SK-N-SH (cell line): Measurements from ENCODE around the gene SLC8A1. TPM values are rescaled to one million over a fixed set of nuclear protein-coding genes. Genes with fewer than 3 reads are reported as not detected.

Source experiments
- CTCF ChIA-PET: fragments of 300-600, 350-600 bp; formaldehyde crosslinking; extraction: SDS; loops from one replicate; lab custom pipeline; 2021; lab: Yijun Ruan, JAX
- POLR2A ChIA-PET: fragments of 350-600 bp; sonication (Branson Sonifier 250); formaldehyde crosslinking; extraction: SDS; loops from one replicate; lab custom pipeline; 2020; ENCODE audit warnings: antibody characterized with exemption, inconsistent platforms; lab: Yijun Ruan, JAX
- DNase-seq: peaks from one replicate; pipeline ENCODE4 v3.0.0; 2012
- H2AFZ ChIP-seq: fragments of 200-600 bp; sonication (generic); 2 replicates; pipeline ENCODE4 v1.8.1; 2016; ENCODE audit warnings: antibody characterized with exemption, mild to moderate bottlenecking, low read depth
- H3F3A ChIP-seq: fragments of 200-600 bp; sonication (generic); replicated peaks from 2 replicates; pipeline ENCODE3; 2016; ENCODE audit warnings: antibody characterized with exemption, mild to moderate bottlenecking; ENCODE audit not compliant: insufficient read depth
- H3K27ac ChIP-seq, 2 experiments: fragments of 200-500 bp in 1 of 2; fragments of 200-600 bp in 1 of 2; sonication (Bioruptor generic) in 1 of 2; sonication (generic), shearing (Covaris generic) in 1 of 2; 2 replicates each; pipeline versions ENCODE4 v1.5.1 to v1.6.1; 2014 to 2016; ENCODE audit warnings: low read depth in 2 of 2, inconsistent platforms in 1 of 2, low read length in 1 of 2, mild to moderate bottlenecking in 1 of 2, mixed read lengths in 1 of 2
- H3K27me3 ChIP-seq: fragments of 200-600 bp; sonication (generic), shearing (Covaris generic); 2 replicates; pipeline ENCODE4 v1.6.1; 2016; ENCODE audit warnings: mixed run types; ENCODE audit not compliant: insufficient read depth
- H3K36me3 ChIP-seq, 2 experiments: fragments of 200-500 bp in 1 of 2; fragments of 200-600 bp in 1 of 2; sonication (Bioruptor generic) in 1 of 2; sonication (generic) in 1 of 2; replicated peaks in 1 of 2; 2 replicates each; pipeline versions ENCODE3 to v1.5.1; 2014 to 2016; ENCODE audit warnings: low read length in 1 of 2, mild to moderate bottlenecking in 1 of 2; ENCODE audit not compliant: insufficient read depth in 2 of 2, control insufficient read depth in 1 of 2
- H3K4me1 ChIP-seq, 2 experiments: fragments of 200-500 bp in 1 of 2; fragments of 200-600 bp in 1 of 2; sonication (Bioruptor generic) in 1 of 2; sonication (generic), shearing (Covaris generic) in 1 of 2; 2 replicates each; pipeline versions ENCODE4 v1.5.1 to v1.6.1; 2014 to 2016; ENCODE audit warnings: low read depth in 1 of 2, low read length in 1 of 2, mixed run types in 1 of 2; ENCODE audit not compliant: insufficient read depth in 2 of 2, control insufficient read depth in 1 of 2
- H3K4me2 ChIP-seq: fragments of 200-600 bp; sonication (generic), shearing (Covaris generic); 2 replicates; pipeline ENCODE4 v1.6.1; 2017; ENCODE audit warnings: mixed run types
- H3K4me3 ChIP-seq, 2 experiments: fragments of 200-500 bp in 1 of 2; fragments of 200-600 bp in 1 of 2; sonication (Bioruptor generic) in 1 of 2; sonication (generic), shearing (Covaris generic) in 1 of 2; 2 replicates each; pipeline versions ENCODE4 v1.5.1 to v1.8.1; 2014 to 2016; ENCODE audit warnings: low read depth in 2 of 2, inconsistent platforms in 1 of 2, low read length in 1 of 2, mild to moderate bottlenecking in 1 of 2, mixed read lengths in 1 of 2, moderate library complexity in 1 of 2
- H3K79me2 ChIP-seq: fragments of 200-600 bp; sonication (generic); 2 replicates; pipeline ENCODE4 v1.8.1; 2017; ENCODE audit warnings: mild to moderate bottlenecking; ENCODE audit not compliant: insufficient read depth
- H3K9ac ChIP-seq: fragments of 200-600 bp; sonication (generic); 2 replicates; pipeline ENCODE4 v1.6.1; 2017; ENCODE audit warnings: mixed run types
- H3K9me2 ChIP-seq: fragments of 200-600 bp; sonication (generic); 2 replicates; pipeline ENCODE4 v1.6.1; 2017; ENCODE audit warnings: mixed run types
- H3K9me3 ChIP-seq: fragments of 200-600 bp; sonication (generic); 2 replicates; pipeline ENCODE4 v1.6.1; 2017; ENCODE audit warnings: mixed run types, mild to moderate bottlenecking, moderate library complexity
- H4K20me1 ChIP-seq: fragments of 200-600 bp; sonication (generic); 2 replicates; pipeline ENCODE4 v1.6.1; 2017; ENCODE audit warnings: mild to moderate bottlenecking, mixed run types; ENCODE audit not compliant: insufficient read depth
- CHD2 ChIP-seq: fragments of 150-350 bp; IDR thresholded peaks from 2 replicates; pipeline ENCODE4 v1.6.1; 2018; ENCODE audit warnings: low read length; ENCODE audit not compliant: partially characterized antibody
- ELF1 ChIP-seq: IDR thresholded peaks from 2 replicates; pipeline ENCODE4 v1.4.0; 2012
- EZH2phosphoT487 ChIP-seq: fragments of 200-600 bp; sonication (generic); IDR thresholded peaks from 2 replicates; pipeline ENCODE4 v1.6.1; 2017; ENCODE audit warnings: low read depth, mixed run types, mild to moderate bottlenecking, antibody characterized with exemption, moderate library complexity, borderline replicate concordance
- FOSL2 ChIP-seq: IDR thresholded peaks from 2 replicates; pipeline ENCODE4 v1.4.0; 2012; ENCODE audit warnings: low read depth, mild to moderate bottlenecking, moderate library complexity, borderline replicate concordance
- FOXJ3 ChIP-seq: sonication (generic); formaldehyde crosslinking; IDR thresholded peaks from 2 replicates; pipeline ENCODE4 v1.5.1; 2020; ENCODE audit warnings: mild to moderate bottlenecking, missing genetic modification reagents
- FOXM1 ChIP-seq: IDR thresholded peaks from 2 replicates; pipeline ENCODE4 v1.4.0; 2012; ENCODE audit warnings: low read depth, mild to moderate bottlenecking
- GATA2 ChIP-seq: sonication (generic); formaldehyde crosslinking; IDR thresholded peaks from 2 replicates; pipeline ENCODE4 v1.5.0; 2020; ENCODE audit warnings: mild to moderate bottlenecking, missing genetic modification reagents
- MEF2A ChIP-seq: IDR thresholded peaks from 2 replicates; pipeline ENCODE4 v1.4.0; 2012; ENCODE audit warnings: low read depth, borderline replicate concordance
- MXI1 ChIP-seq: IDR thresholded peaks from 2 replicates; pipeline ENCODE4 v1.6.1; 2012; ENCODE audit warnings: mild to moderate bottlenecking, low read depth, low read length, improper control_type of control experiment
- NFIC ChIP-seq: IDR thresholded peaks from 2 replicates; pipeline ENCODE4 v1.4.0; 2012; ENCODE audit warnings: borderline replicate concordance
- RAD21 ChIP-seq: IDR thresholded peaks from 2 replicates; pipeline ENCODE4 v1.6.1; 2012; ENCODE audit warnings: mild to moderate bottlenecking, low read length
- RCOR1 ChIP-seq: fragments of 150-350 bp; IDR thresholded peaks from 2 replicates; pipeline ENCODE4 v1.6.1; 2017; ENCODE audit warnings: antibody characterized with exemption, low read length
- SIN3A ChIP-seq: IDR thresholded peaks from 2 replicates; pipeline ENCODE4 v1.6.1; 2012; ENCODE audit warnings: low read depth, mild to moderate bottlenecking, low read length, moderate library complexity, borderline replicate concordance
- TAF1 ChIP-seq: IDR thresholded peaks from 2 replicates; pipeline ENCODE4 v1.6.1; 2012; ENCODE audit warnings: low read depth, mild to moderate bottlenecking, low read length, moderate library complexity, borderline replicate concordance
- TCF12 ChIP-seq: IDR thresholded peaks from 2 replicates; pipeline ENCODE4 v1.4.0; 2012
- YY1 ChIP-seq: IDR thresholded peaks from 2 replicates; pipeline ENCODE4 v1.4.0; 2012; ENCODE audit warnings: low read depth, mild to moderate bottlenecking
- whole genome bisulfite sequencing: methylation state at CpG from one replicate; pipeline ENCODE4 v1.1.6; 2017; ENCODE audit warnings: low lambda C conversion rate; 5-methylcytosine and 5-hydroxymethylcytosine counted together
- polyA plus RNA-seq, 3 experiments: library from polyadenylated mRNA; depleted of rRNA; stranded (reverse); fragments of >200 nt; gene quantifications; 2 replicates each; pipeline ENCODE4 v1.2.3, GENCODE V29; 2012
- TF ChIP-seq, protein P1 (sequence below): IDR thresholded peaks from 2 replicates; pipeline ENCODE4 v1.4.0; 2012; ENCODE audit warnings: low read depth
- TF ChIP-seq, protein P2 (sequence below): IDR thresholded peaks from 2 replicates; pipeline ENCODE4 v1.4.0; 2012; ENCODE audit warnings: low read depth, borderline replicate concordance
- TF ChIP-seq, protein P3 (sequence below): IDR thresholded peaks from 2 replicates; pipeline ENCODE4 v1.6.1; 2012; ENCODE audit warnings: mild to moderate bottlenecking, low read depth, low read length, moderate library complexity

SLC8A1 gene
- polyA plus RNA-seq, 1 of the 3 experiments (the other 2 are of a cell fraction) = 3.2 TPM

DNA sequence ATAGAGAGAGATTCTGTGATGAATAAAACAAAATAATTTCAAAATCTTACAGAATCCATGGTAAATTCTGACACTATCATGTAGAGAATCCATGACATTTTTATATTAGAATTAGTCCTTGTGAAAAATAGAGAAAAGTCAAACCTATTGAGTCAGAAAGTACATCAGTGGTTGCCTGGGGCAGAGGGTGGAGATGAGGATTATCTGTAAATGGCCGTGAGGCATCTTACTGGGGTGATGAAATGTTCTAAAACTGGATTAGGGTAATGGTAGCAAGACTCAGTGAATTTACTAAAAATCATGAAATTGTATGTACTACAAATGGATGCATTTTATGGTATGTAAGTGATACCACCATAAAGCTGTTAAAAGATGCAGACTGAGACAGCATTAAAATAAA lies 323.1 kb downstream of the SLC8A1 start:
- Histone ChIP-seq H3K4me1 (peaks cover 12 to 58% of the 10 kb centered on the region in 2 experiments), H3K27ac (peak overlapping the region in 1 of 2 experiments; percentile 84; a peak in 2 of 4 replicates)

DNA sequence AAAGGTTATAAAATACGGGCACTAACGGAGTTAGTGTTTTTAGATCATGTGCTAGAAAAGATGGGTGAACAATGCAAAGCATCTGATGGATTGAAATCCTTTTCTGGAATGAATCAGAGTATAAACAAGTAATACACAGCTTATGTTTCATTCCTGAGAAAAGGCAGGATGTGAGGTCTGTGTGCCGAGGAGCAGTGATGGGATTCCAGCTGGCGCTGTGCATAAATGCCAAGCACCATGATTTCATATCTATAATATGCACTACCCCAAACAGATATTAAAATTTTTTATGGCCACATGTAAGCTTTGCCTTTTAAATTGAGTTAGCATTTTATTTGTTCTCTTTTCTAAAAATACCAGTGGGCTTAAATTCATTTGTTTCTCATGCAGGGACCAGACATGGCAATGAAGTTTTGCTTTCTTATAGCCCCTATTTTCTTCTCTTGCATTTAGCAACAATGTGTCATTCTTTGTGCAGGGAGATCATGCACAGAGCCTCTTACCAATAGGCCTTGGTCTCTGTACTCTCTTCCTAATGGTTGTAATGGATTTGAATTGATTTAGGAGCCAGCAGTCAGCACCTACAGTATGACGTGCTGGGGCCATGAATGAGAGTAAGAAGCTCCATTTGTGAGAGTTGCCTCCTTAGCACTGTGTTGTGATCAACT lies 323.9 kb downstream of the SLC8A1 start:
- H3K27me3 ChIP-seq = no peaks in the 10 kb centered on the region
- H3F3A ChIP-seq = peaks cover 33% of the 10 kb centered on the region
- H3K4me3 ChIP-seq = no peak overlapping the region
- no peak for DNase-seq
- H3K9ac ChIP-seq = peak overlapping the region; percentile 44
- CTCF ChIA-PET = no interaction called here
- peaks cover 12 to 65% of the 10 kb centered on the region in 2 experiments for H3K4me1 ChIP-seq
- H3K27ac ChIP-seq = peak overlapping the region; percentile 51 to 84; a peak in 3 of 4 replicates
- POLR2A ChIA-PET = no interaction called here
- H3K36me3 ChIP-seq = no peaks in the 10 kb centered on the region
- 50% methylated on average over 5 of the region's 5 CpGs for WGBS
- no peaks in the 10 kb centered on the region for H3K9me2 ChIP-seq
- peak overlapping the region; percentile 46 for H3K4me2 ChIP-seq
- no peaks in the 10 kb centered on the region for H3K9me3 ChIP-seq
- no peaks in the 10 kb centered on the region for H4K20me1 ChIP-seq
- H3K79me2 ChIP-seq = no peaks in the 10 kb centered on the region
- peak overlapping the region; percentile 49; the same call in 1 of the 2 replicates for H2AFZ ChIP-seq
- no peak for TF ChIP-seq RCOR1
- peak; percentile 75; the same call in 1 of the 2 replicates for TF ChIP-seq FOSL2
- TF ChIP-seq, protein P1, sequence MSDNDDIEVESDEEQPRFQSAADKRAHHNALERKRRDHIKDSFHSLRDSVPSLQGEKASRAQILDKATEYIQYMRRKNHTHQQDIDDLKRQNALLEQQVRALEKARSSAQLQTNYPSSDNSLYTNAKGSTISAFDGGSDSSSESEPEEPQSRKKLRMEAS = peak; percentile 35; the same call in 1 of the 2 replicates
- TF ChIP-seq RAD21 = no peak
- TF ChIP-seq ELF1 = no peak
- no peak for TF ChIP-seq TAF1
- TF ChIP-seq CHD2 = no peak
- peak; percentile 94 for TF ChIP-seq TCF12
- TF ChIP-seq MXI1 = no peak
- TF ChIP-seq, protein P2, sequence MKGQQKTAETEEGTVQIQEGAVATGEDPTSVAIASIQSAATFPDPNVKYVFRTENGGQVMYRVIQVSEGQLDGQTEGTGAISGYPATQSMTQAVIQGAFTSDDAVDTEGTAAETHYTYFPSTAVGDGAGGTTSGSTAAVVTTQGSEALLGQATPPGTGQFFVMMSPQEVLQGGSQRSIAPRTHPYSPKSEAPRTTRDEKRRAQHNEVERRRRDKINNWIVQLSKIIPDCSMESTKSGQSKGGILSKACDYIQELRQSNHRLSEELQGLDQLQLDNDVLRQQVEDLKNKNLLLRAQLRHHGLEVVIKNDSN = no peak
- no peak for TF ChIP-seq EZH2phosphoT487
- TF ChIP-seq SIN3A = no peak
- TF ChIP-seq FOXJ3 = no peak

More for the DNA sequence above, 323.1 kb downstream of the SLC8A1 start:
- Histone ChIP-seq H2AFZ (no peak overlapping the region; the same call in 1 of the 2 replicates), H3K27me3 (no peaks in the 10 kb centered on the region), H4K20me1 (no peaks in the 10 kb centered on the region), H3K9ac (peak overlapping the region; percentile 9; the same call in 1 of the 2 replicates), H3K36me3 (no peaks in the 10 kb centered on the region), H3K9me3 (no peaks in the 10 kb centered on the region), H3K9me2 (no peaks in the 10 kb centered on the region), H3K4me3 (no peak overlapping the region), H3F3A (peaks cover 27% of the 10 kb centered on the region), H3K4me2 (peak overlapping the region; percentile 46; the same call in 1 of the 2 replicates), H3K79me2 (no peaks in the 10 kb centered on the region)
- no peak for DNase-seq
- WGBS = 83% methylated on average over 1 of the region's 1 CpG
- ChIA-PET CTCF (interaction anchor here (0.7 to 1.0 kb wide), 2 partner anchors 10 to 1570 kb away, joined by 3 read pairs; no protein-coding TSS in a partner anchor), POLR2A (no interaction called here)
- no peak for TF ChIP-seq MEF2A
- TF ChIP-seq, protein P3, sequence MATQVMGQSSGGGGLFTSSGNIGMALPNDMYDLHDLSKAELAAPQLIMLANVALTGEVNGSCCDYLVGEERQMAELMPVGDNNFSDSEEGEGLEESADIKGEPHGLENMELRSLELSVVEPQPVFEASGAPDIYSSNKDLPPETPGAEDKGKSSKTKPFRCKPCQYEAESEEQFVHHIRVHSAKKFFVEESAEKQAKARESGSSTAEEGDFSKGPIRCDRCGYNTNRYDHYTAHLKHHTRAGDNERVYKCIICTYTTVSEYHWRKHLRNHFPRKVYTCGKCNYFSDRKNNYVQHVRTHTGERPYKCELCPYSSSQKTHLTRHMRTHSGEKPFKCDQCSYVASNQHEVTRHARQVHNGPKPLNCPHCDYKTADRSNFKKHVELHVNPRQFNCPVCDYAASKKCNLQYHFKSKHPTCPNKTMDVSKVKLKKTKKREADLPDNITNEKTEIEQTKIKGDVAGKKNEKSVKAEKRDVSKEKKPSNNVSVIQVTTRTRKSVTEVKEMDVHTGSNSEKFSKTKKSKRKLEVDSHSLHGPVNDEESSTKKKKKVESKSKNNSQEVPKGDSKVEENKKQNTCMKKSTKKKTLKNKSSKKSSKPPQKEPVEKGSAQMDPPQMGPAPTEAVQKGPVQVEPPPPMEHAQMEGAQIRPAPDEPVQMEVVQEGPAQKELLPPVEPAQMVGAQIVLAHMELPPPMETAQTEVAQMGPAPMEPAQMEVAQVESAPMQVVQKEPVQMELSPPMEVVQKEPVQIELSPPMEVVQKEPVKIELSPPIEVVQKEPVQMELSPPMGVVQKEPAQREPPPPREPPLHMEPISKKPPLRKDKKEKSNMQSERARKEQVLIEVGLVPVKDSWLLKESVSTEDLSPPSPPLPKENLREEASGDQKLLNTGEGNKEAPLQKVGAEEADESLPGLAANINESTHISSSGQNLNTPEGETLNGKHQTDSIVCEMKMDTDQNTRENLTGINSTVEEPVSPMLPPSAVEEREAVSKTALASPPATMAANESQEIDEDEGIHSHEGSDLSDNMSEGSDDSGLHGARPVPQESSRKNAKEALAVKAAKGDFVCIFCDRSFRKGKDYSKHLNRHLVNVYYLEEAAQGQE = no peak
- TF ChIP-seq, protein P1 = no peak
- TF ChIP-seq FOXJ3 = no peak
- TF ChIP-seq RCOR1 = no peak
- TF ChIP-seq NFIC = no peak
- no peak for TF ChIP-seq ELF1
- TF ChIP-seq GATA2 (CRISPR knock-in tag) = no peak
- no peak for TF ChIP-seq YY1
- TF ChIP-seq FOXM1 = no peak
